ENCODE data around the gene CRYBG1.
"Not testable (repeated sequence)": the region's sequence is repeated elsewhere in the genome, so short reads cannot be mapped to it uniquely, and the experiment has no call there.

CRYBG1 gene

DNA sequence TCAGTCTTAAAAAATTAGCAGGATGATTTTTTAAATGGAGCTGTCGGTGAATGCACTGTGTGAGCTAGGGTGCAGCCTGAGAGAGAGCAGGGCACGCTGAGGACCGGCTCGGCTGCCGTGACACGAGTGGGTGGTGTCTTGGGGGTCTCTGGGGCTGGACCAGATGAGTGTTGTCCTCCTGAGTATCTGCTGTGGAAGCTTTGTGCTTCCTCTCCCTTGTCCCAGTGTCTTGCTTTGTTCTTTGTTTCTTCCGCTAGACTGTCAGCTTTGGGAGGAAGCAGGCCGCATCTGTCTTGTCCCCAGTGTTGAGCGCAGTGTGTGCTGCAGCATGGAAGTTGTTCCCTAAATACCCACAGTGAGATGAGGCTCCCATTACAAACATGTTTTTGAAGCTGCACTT, 179.4 kb downstream of the CRYBG1 start:
- no peak overlapping the region for H3K27ac ChIP-seq
- TF ChIP-seq, protein P1, sequence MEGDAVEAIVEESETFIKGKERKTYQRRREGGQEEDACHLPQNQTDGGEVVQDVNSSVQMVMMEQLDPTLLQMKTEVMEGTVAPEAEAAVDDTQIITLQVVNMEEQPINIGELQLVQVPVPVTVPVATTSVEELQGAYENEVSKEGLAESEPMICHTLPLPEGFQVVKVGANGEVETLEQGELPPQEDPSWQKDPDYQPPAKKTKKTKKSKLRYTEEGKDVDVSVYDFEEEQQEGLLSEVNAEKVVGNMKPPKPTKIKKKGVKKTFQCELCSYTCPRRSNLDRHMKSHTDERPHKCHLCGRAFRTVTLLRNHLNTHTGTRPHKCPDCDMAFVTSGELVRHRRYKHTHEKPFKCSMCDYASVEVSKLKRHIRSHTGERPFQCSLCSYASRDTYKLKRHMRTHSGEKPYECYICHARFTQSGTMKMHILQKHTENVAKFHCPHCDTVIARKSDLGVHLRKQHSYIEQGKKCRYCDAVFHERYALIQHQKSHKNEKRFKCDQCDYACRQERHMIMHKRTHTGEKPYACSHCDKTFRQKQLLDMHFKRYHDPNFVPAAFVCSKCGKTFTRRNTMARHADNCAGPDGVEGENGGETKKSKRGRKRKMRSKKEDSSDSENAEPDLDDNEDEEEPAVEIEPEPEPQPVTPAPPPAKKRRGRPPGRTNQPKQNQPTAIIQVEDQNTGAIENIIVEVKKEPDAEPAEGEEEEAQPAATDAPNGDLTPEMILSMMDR (conservative IDR thresholded peaks at IDR 0.05): no peak
- no peak for TF ChIP-seq ZFX (IDR thresholded peaks at IDR 0.05)

DNA sequence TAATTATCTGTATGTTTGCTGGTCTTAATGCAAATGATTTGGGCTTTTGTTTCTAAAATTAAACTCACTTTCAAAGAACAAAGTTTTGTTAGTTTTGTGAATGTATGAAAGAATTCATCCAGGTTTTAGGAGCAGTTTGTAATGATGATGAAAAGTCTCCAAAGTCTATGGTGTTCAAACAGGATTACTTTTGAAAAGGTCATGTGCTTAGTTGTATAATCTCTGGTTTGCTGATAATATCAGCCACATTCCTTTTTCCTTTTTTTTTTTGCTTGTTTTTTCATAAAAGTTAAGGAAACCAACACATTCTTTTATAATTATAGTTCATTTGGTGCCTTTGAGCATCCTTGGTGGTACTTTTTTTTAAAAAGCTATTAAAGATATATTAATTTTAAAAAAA, 179.9 kb downstream of the CRYBG1 start:
- TF ChIP-seq ZFX (IDR thresholded peaks at IDR 0.05): no peak
- TF ChIP-seq, protein P1 (conservative IDR thresholded peaks at IDR 0.05): no peak
- H3K27ac ChIP-seq: no peak overlapping the region

GRCh38 chr6:106540907-106541306, 180.4 kb downstream of the CRYBG1 start:
- no peak for TF ChIP-seq ZFX (IDR thresholded peaks at IDR 0.05)
- TF ChIP-seq, protein P1 (conservative IDR thresholded peaks at IDR 0.05): no peak
- H3K27ac ChIP-seq: no peak overlapping the region

DNA sequence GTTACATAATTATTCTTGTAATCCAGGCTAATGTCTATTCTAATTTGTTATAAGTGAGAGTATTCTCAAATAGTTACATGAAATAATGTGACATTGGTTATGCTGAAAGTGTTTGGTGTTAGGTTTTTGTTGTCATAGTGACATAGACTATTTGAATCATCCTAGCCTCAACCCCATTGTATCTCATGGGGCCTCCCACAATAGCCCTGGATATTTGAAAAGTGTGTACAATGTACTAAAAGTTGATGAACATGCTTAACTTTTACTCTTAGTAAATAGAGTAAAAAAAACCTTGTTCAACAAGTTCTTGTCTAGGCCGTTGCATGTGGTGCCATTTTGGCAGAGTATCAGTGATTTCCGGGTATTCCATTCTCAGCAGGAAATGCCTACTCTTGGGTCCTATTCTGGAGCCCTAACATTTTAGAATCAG, 185.8 kb downstream of the CRYBG1 start:
- no peak for TF ChIP-seq ZFX (IDR thresholded peaks at IDR 0.05)
- TF ChIP-seq, protein P1 (conservative IDR thresholded peaks at IDR 0.05): no peak
- H3K27ac ChIP-seq: no peak overlapping the region

DNA sequence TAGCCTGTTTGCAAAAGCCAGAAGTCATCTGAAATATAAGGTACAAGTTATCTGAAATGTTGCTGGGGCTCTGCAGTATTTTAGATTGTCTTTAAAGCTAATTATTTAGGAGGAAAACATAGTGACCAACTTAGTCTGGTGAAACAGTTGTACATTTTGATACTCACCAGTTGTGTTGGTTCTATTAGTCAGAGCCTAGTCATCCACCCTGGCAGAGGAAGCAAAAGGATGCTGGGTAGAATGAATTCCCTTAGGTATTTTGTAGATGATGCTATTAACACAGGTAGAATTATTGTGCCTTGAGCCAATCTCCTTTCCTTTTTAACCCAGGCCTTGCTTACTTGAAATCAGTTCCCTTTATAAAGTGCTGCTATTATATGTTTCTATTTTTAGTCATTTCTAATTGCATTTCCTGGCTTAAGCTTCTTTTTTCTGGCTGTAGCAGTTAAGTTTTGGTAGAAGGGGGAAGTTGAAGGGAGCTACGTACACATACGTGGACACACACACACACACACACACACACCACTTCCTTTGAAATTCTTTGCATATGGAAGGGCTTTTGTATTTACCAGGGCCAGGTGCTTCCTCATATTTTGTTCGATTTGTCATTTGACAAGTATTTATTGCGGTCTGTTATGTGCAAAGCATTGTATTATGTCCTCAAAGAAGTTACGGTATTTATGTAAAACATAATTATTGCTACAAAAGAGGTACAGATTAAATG, 186.3 kb downstream of the CRYBG1 start:
- no peak overlapping the region for H3K27ac ChIP-seq

DNA sequence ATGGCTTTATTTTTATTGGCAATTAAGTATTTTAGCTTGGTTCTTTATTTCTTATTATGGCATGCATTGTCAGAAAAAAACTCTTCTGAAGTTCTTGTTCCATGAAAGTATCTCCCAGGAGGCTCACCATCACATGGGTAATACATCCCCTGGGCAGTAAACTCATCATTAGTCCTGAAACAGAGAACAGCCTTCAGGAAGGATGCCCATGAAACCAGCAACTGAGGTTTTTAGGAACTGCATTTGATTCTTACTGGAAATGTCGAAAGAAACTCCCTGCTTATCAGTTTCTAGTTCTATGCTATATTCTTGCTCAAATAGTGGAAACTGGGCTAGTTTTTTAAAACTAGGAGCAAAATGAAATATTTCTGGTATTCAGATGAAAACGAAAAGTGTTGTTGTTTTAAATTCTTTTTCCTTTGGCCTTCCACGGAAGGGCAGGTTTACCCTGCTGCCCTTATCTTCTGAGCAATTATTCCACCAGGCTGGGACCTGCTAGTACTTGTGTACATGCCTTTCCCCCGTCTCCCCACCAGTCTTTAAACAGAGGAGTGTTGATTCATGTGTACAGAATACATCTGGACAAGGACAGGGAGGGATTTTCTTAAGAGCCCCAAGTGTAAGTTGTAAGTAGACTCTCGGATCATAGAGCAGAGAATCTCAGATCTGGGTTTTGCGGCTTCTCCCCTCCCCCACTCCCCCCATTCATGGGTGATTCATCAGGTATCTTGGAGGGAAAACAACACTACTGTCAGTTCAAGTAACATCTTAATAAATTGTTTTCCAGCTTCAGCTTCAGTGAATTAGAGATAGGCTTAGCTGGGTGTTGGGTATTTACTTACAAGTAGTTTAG, 187.3 kb downstream of the CRYBG1 start:
- TF ChIP-seq, protein P1 (conservative IDR thresholded peaks at IDR 0.05): no peak
- TF ChIP-seq ZFX (IDR thresholded peaks at IDR 0.05): no peak
- no peak overlapping the region for H3K27ac ChIP-seq

More for the DNA sequence above, 186.3 kb downstream of the CRYBG1 start:
- TF ChIP-seq ZFX (IDR thresholded peaks at IDR 0.05): no peak
- TF ChIP-seq, protein P1 (conservative IDR thresholded peaks at IDR 0.05): no peak

- not testable (repeated sequence) for H3K27ac ChIP-seq
Measured at GRCh38 chr6:106548926-106549455, 188.5 kb downstream of the CRYBG1 start.
